ENCODE data around the gene CD209.
A peak's percentile ranks its signal among the peaks of the same experiment; 100 is the strongest.

DNA sequence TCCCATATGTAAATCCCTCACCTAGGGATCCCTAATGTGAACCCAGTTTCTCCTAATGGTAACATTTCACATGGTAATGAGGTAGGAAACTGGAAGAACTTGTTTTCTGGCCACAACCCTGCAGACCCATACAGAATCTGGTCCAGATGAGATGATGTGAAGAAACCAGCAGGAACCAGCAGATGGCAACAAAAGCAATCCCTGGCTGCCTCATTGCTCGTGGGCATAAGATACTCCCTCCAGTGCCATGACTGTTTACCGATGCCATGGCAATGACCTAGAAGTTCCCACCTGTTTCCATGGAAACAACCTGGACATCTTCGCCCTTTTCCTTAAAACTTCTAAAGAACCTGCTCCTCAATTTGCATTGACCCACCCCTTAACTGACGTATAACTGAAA, 1.4 kb upstream of the CD209 start:
- TF ChIP-seq, protein P1, sequence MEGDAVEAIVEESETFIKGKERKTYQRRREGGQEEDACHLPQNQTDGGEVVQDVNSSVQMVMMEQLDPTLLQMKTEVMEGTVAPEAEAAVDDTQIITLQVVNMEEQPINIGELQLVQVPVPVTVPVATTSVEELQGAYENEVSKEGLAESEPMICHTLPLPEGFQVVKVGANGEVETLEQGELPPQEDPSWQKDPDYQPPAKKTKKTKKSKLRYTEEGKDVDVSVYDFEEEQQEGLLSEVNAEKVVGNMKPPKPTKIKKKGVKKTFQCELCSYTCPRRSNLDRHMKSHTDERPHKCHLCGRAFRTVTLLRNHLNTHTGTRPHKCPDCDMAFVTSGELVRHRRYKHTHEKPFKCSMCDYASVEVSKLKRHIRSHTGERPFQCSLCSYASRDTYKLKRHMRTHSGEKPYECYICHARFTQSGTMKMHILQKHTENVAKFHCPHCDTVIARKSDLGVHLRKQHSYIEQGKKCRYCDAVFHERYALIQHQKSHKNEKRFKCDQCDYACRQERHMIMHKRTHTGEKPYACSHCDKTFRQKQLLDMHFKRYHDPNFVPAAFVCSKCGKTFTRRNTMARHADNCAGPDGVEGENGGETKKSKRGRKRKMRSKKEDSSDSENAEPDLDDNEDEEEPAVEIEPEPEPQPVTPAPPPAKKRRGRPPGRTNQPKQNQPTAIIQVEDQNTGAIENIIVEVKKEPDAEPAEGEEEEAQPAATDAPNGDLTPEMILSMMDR (IDR thresholded peaks at IDR 0.05): peak; percentile 44
- TF ChIP-seq ZFX (IDR thresholded peaks at IDR 0.05; ENCODE audit: borderline replicate concordance): no peak
